PC-3 (cell line): ENCODE measurements around the gene COX6B1. TPM values are rescaled to one million over a fixed set of nuclear protein-coding genes. Genes with fewer than 3 reads are reported as not detected.
"Not testable (repeated sequence)": the region's sequence is repeated elsewhere in the genome, so short reads cannot be mapped to it uniquely, and the experiment has no call there.

Experiments
- ATAC-seq: fragments of 200-7000 bp; cut with Tn5 transposase; 2 replicates; pipeline ENCODE4 v1.9.1; 2020; ENCODE audit warnings: mild to moderate bottlenecking, moderate library complexity
- BruUV-seq: library from RNA; stranded (reverse); fragments of 400-500 nt; replicated peaks from 2 replicates; lab custom pipeline; 2021; lab: Mats Ljungman, UMichigan
- CTCF ChIA-PET: fragments of 300-600 bp; sonication (Branson Sonifier 250); formaldehyde crosslinking; loops from one replicate; lab custom pipeline; 2022; ENCODE audit warnings: antibody characterized with exemption; lab: Charles Lee
- POLR2A ChIA-PET: fragments of 300-600 bp; sonication (Branson Sonifier 250); formaldehyde crosslinking; loops from one replicate; lab custom pipeline; 2022; ENCODE audit warnings: antibody characterized with exemption; ENCODE audit not compliant: unreplicated experiment; lab: Charles Lee
- DNase-seq: peaks from one replicate; pipeline ENCODE4 v3.0.0-alpha.2; 2015
- H2AFZ ChIP-seq: fragments of 300-600 bp; sonication (generic); 2 replicates; pipeline ENCODE4 v1.6.0; 2016; ENCODE audit warnings: antibody characterized with exemption, low read length
- H3F3A ChIP-seq: fragments of 300-600 bp; sonication (generic); one replicate; pipeline ENCODE4 v1.6.0; 2017; ENCODE audit warnings: antibody characterized with exemption, low read length, control low read depth, mild to moderate bottlenecking; ENCODE audit not compliant: unreplicated experiment
- H3K27ac ChIP-seq: fragments of 300-600 bp; sonication (generic); 2 replicates; pipeline ENCODE4 v1.5.1; 2016; ENCODE audit warnings: mild to moderate bottlenecking, low read length
- H3K27me3 ChIP-seq: fragments of 300-600 bp; sonication (generic); 2 replicates; pipeline ENCODE4 v1.6.1; 2016; ENCODE audit warnings: low read length, mixed read lengths
- H3K36me3 ChIP-seq: fragments of 300-600 bp; sonication (generic); 2 replicates; pipeline ENCODE4 v1.6.1; 2016; ENCODE audit warnings: low read depth, mixed run types, low read length, mixed read lengths
- H3K4me1 ChIP-seq: fragments of 300-600 bp; sonication (generic); 2 replicates; pipeline ENCODE4 v1.5.1; 2016; ENCODE audit warnings: low read length; ENCODE audit not compliant: insufficient read depth
- H3K4me2 ChIP-seq: fragments of 300-600 bp; sonication (generic); 2 replicates; pipeline ENCODE4 v1.6.0; 2016; ENCODE audit warnings: low read length
- H3K4me3 ChIP-seq: fragments of 300-600 bp; sonication (generic); 2 replicates; pipeline ENCODE4 v1.5.1; 2016; ENCODE audit warnings: mild to moderate bottlenecking, low read length, mixed read lengths
- H3K79me2 ChIP-seq: fragments of 300-600 bp; sonication (generic); 2 replicates; pipeline ENCODE4 v1.6.1; 2017; ENCODE audit warnings: low read length, mixed read lengths
- H3K9ac ChIP-seq: fragments of 300-600 bp; sonication (generic); 2 replicates; pipeline ENCODE4 v1.6.0; 2016; ENCODE audit warnings: mild to moderate bottlenecking, low read length
- H3K9me2 ChIP-seq: fragments of 300-600 bp; sonication (generic); replicated peaks from 2 replicates; pipeline ENCODE4 v1.6.1; 2016; ENCODE audit warnings: mixed run types, low read length, mixed read lengths
- H3K9me3 ChIP-seq: fragments of 300-600 bp; sonication (generic); 2 replicates; pipeline ENCODE4 v1.6.1; 2016; ENCODE audit warnings: low read length, mixed read lengths
- H4K20me1 ChIP-seq: fragments of 300-600 bp; sonication (generic); 2 replicates; pipeline ENCODE4 v1.6.1; 2016; ENCODE audit warnings: low read length, mixed read lengths
- EZH2 ChIP-seq: fragments of 300-600 bp; sonication (generic); IDR thresholded peaks from one replicate; pipeline ENCODE4 v1.6.1; 2017; ENCODE audit warnings: antibody characterized with exemption, mild to moderate bottlenecking, low read length; ENCODE audit not compliant: unreplicated experiment
- EZH2phosphoT487 ChIP-seq: fragments of 300-600 bp; sonication (generic); IDR thresholded peaks from 2 replicates; pipeline ENCODE4 v1.6.1; 2018; ENCODE audit warnings: mild to moderate bottlenecking, antibody characterized with exemption, low read length, borderline replicate concordance
- intact Hi-C: fragments of 100-400 bp; cut with micrococcal nuclease; formaldehyde crosslinking; loops from 2 replicates; pipeline ENCODE4 v1.9.0; 2023
- total RNA-seq: library from RNA; depleted of rRNA; stranded (reverse); fragments of >200 nt; gene quantifications from 2 replicates; pipeline ENCODE4 v1.2.3, GENCODE V29; 2014
- TF ChIP-seq, protein P1 (sequence below): fragments of 300-600 bp; sonication (generic); conservative IDR thresholded peaks from 2 replicates; pipeline ENCODE4 v1.5.1; 2017; ENCODE audit warnings: antibody characterized with exemption, low read depth, mild to moderate bottlenecking, low read length

Gene COX6B1
- total RNA-seq, 1 experiment from 2014 or later, result 563 TPM

DNA sequence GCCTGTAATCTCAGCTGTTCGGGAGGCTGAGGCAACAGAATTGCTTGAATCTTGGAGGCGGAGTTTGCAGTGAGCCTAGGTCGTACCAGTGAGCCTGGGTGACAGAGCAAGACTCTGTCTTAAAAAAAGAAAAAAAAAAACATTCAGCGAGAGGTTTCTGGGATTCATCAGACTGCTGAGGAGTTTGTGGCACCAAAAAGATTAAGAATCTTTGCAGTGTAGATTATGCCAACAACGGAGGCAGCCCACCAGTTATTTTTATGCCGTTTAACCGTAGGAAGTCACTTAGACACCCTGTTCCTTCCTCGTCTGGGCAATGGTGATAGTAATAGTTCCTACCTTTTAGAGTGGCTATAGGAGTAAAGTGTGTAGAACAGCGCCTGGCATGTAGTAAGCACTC, 2.5 kb downstream of the COX6B1 start:
- ChIA-PET POLR2A (no interaction called here), CTCF (no interaction called here)
- Histone ChIP-seq H3K79me2 (peaks cover 31% of the 10 kb centered on the region), H3K27ac (no peak overlapping the region), H3K9me2 (no peaks in the 10 kb centered on the region), H3K36me3 (peaks cover 4% of the 10 kb centered on the region; the same call in 1 of the 2 replicates), H3F3A (no peaks in the 10 kb centered on the region), H3K4me2 (no peak overlapping the region), H3K9me3 (no peaks in the 10 kb centered on the region), H3K4me1 (peaks cover 3% of the 10 kb centered on the region; the same call in 1 of the 2 replicates), H3K9ac (no peak overlapping the region), H4K20me1 (no peaks in the 10 kb centered on the region), H3K27me3 (no peaks in the 10 kb centered on the region), H3K4me3 (no peak overlapping the region), H2AFZ (no peak overlapping the region)
- TF ChIP-seq, protein P1, sequence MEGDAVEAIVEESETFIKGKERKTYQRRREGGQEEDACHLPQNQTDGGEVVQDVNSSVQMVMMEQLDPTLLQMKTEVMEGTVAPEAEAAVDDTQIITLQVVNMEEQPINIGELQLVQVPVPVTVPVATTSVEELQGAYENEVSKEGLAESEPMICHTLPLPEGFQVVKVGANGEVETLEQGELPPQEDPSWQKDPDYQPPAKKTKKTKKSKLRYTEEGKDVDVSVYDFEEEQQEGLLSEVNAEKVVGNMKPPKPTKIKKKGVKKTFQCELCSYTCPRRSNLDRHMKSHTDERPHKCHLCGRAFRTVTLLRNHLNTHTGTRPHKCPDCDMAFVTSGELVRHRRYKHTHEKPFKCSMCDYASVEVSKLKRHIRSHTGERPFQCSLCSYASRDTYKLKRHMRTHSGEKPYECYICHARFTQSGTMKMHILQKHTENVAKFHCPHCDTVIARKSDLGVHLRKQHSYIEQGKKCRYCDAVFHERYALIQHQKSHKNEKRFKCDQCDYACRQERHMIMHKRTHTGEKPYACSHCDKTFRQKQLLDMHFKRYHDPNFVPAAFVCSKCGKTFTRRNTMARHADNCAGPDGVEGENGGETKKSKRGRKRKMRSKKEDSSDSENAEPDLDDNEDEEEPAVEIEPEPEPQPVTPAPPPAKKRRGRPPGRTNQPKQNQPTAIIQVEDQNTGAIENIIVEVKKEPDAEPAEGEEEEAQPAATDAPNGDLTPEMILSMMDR, result no peak
- TF ChIP-seq EZH2, result no peak
- no peak for TF ChIP-seq EZH2phosphoT487
- ATAC-seq (no peak), DNase-seq (no peak)
- BruUV-seq, result no TSS peak
- intact Hi-C loops, result no loop called here

DNA sequence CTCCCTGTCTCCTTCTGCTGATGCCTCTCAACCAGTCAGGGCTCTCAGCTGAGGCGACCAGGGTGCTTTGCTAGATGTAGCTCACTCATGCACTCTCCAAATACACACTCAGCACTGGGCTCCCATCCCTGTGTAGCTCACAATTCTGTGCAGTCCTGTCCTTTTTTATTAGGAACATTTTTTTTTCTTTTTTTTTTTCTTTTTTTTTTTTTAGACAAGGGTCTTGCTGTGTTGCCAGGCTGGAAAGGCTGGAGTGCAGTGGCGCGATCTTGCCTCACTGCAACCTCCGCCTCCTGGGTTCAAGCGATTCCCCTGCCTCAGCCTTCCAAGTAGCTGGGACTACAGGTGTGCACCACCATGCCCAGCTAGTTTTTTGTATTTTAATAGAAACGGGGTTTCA, 6.7 kb downstream of the COX6B1 start:
- H3K36me3 ChIP-seq, H3F3A ChIP-seq, H3K4me3 ChIP-seq, H3K9ac ChIP-seq, H3K9me3 ChIP-seq, H3K9me2 ChIP-seq, H3K4me1 ChIP-seq, H3K27me3 ChIP-seq, H4K20me1 ChIP-seq, intact Hi-C loops, H3K4me2 ChIP-seq, CTCF ChIA-PET, DNase-seq, H3K27ac ChIP-seq, BruUV-seq, ATAC-seq, H2AFZ ChIP-seq: not testable (repeated sequence)
- peaks cover 13% of the 10 kb centered on the region for H3K79me2 ChIP-seq
- POLR2A ChIA-PET, result interaction anchor here (0.6 kb wide), 1 partner anchor 64 kb away, joined by 13 read pairs; no protein-coding TSS in a partner anchor

DNA sequence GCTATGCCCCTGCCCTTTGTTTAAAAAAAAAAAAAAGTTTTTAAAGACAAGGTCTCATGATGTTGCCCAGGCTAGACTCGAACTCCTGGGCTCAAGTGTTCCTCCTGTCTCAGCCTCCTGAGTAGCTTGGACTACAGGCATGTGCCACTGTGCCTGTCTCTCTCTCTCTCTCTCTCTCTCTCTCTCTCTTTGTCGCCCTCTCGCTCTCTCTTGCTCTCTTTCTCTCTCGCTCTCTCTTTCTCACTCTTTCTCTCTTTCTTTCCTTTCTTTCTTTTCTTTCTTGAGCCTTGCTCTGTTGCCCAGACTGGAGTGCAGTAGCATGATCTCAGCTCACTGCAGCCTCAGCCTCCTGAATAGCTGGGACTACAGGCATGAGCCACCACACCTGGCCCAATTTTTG, 7.5 kb downstream of the COX6B1 start:
- Histone ChIP-seq H3K9ac (no peak overlapping the region), H3K36me3 (peaks cover 8% of the 10 kb centered on the region), H3K4me1 (no peaks in the 10 kb centered on the region), H2AFZ (no peak overlapping the region), H3K9me3 (no peaks in the 10 kb centered on the region), H3K27me3 (no peaks in the 10 kb centered on the region), H4K20me1 (no peaks in the 10 kb centered on the region), H3K4me3 (no peak overlapping the region), H3K4me2 (no peak overlapping the region), H3K79me2 (peaks cover 6% of the 10 kb centered on the region), H3K9me2 (no peaks in the 10 kb centered on the region), H3F3A (no peaks in the 10 kb centered on the region), H3K27ac (no peak overlapping the region)
- ATAC-seq (no peak), DNase-seq (no peak)
- POLR2A ChIA-PET, result no interaction called here
- TF ChIP-seq EZH2 (no peak), EZH2phosphoT487 (no peak)
- TF ChIP-seq, protein P1, result no peak
- CTCF ChIA-PET, result no interaction called here
- intact Hi-C loops, result no loop called here
- no TSS peak for BruUV-seq
